Lower lobe of right lung (tissue), 2 donors: ENCODE data around the gene NPPC. TPM values are rescaled to one million over a fixed set of nuclear protein-coding genes. Genes with fewer than 3 reads are reported as not detected.

Source experiments
- ATAC-seq, 2 donors: fragments of 200-7000 bp; cut with Tn5 transposase; one replicate each; pipeline ENCODE4 v1.9.1; 2020 to 2022; ENCODE audit warnings: mild to moderate bottlenecking in 2 of 2, moderate library complexity in 2 of 2
- DNase-seq: peaks from one replicate; pipeline ENCODE4 v3.0.0-alpha.2; 2020
- H3K27ac ChIP-seq: fragments of 200-600 bp; one replicate; pipeline ENCODE4 v1.8.0; 2022
- H3K27me3 ChIP-seq: fragments of 200-600 bp; one replicate; pipeline ENCODE4 v1.8.0; 2022; ENCODE audit warnings: low read depth
- H3K36me3 ChIP-seq: fragments of 200-600 bp; one replicate; pipeline ENCODE4 v1.8.0; 2022; ENCODE audit warnings: mild to moderate bottlenecking
- H3K4me1 ChIP-seq: fragments of 200-600 bp; one replicate; pipeline ENCODE4 v1.8.0; 2022
- H3K4me3 ChIP-seq: fragments of 200-600 bp; one replicate; pipeline ENCODE4 v1.8.0; 2022; ENCODE audit warnings: mild to moderate bottlenecking
- H3K9me3 ChIP-seq: fragments of 200-600 bp; one replicate; pipeline ENCODE4 v1.8.0; 2022
- CTCF ChIP-seq: fragments of 200-600 bp; IDR thresholded peaks from one replicate; pipeline ENCODE4 v1.8.0; 2022; ENCODE audit warnings: antibody characterized with exemption, mild to moderate bottlenecking
- intact Hi-C: fragments of 100-400 bp; cut with DNase I; formaldehyde crosslinking; loops from one replicate; pipeline ENCODE4 v1.11.0; 2022
- total RNA-seq: library from RNA; stranded (reverse); fragmentation: NEBNext Ultra II Directional; extraction: Animal tissue kit (Norgen Biotek cat#: 25700); gene quantifications from one replicate; pipeline ENCODE4 v1.2.1, GENCODE V29; 2021
- donor health status: DM: no; HTN: yes; CAD: no; lungs with severe emphysema.

The NPPC gene
- total RNA-seq, 1 donor from 2014 or later = not detected

GRCh38 chr2:231965102-231965501 is 38.9 kb upstream of the NPPC start:
- Histone ChIP-seq H3K9me3 (no peaks in the 10 kb centered on the region), H3K36me3 (no peaks in the 10 kb centered on the region), H3K4me1 (peaks cover 23% of the 10 kb centered on the region), H3K27me3 (no peaks in the 10 kb centered on the region), H3K27ac (peak overlapping the region; percentile 26), H3K4me3 (no peak overlapping the region)
- TF ChIP-seq CTCF = no peak
- DNase-seq = no peak
- ATAC-seq = peak; percentile 66 to 71
- intact Hi-C loops = no loop called here

GRCh38 chr2:231961349-231962166 is 35.4 kb upstream of the NPPC start, which contains the start of gene DIS3L2:
Gene DIS3L2 (plus strand): TSS chr2:231961713. CDS start chr2:232014928, 53,215 bp downstream.
- intact Hi-C loops = no loop called here

GRCh38 chr2:231960810-231961348 is 34.7 kb upstream of the NPPC start:
- intact Hi-C loops = no loop called here
- DNase-seq = no peak
- H3K4me3 ChIP-seq = peak overlapping the region; percentile 89
- H3K4me1 ChIP-seq = peaks cover 16% of the 10 kb centered on the region
- no peaks in the 10 kb centered on the region for H3K36me3 ChIP-seq
- H3K27ac ChIP-seq = peak overlapping the region; percentile 88
- no peaks in the 10 kb centered on the region for H3K9me3 ChIP-seq
- no peaks in the 10 kb centered on the region for H3K27me3 ChIP-seq
- TF ChIP-seq CTCF = no peak
- no peak for ATAC-seq

More at GRCh38 chr2:231961349-231962166, 35.4 kb upstream of the NPPC start, which contains the start of gene DIS3L2:
- Histone ChIP-seq H3K27me3 (no peaks in the 10 kb centered on the region), H3K27ac (peak within 1 kb of the TSS; percentile 88), H3K4me3 (peak within 1 kb of the TSS; percentile 89), H3K36me3 (no peaks in the 10 kb centered on the region), H3K9me3 (no peaks in the 10 kb centered on the region), H3K4me1 (peaks cover 16% of the 10 kb centered on the region)
- DNase-seq (peak; percentile 93), ATAC-seq (peak; percentile 98)
- TF ChIP-seq CTCF = no peak

GRCh38 chr2:231957913-231958763 is 31.9 kb upstream of the NPPC start:
- Histone ChIP-seq H3K36me3 (no peaks in the 10 kb centered on the region), H3K9me3 (no peaks in the 10 kb centered on the region), H3K27ac (no peak overlapping the region), H3K4me3 (no peak overlapping the region), H3K27me3 (no peaks in the 10 kb centered on the region), H3K4me1 (peaks cover 9% of the 10 kb centered on the region)
- no peak for ATAC-seq
- intact Hi-C loops = no loop called here
- no peak for TF ChIP-seq CTCF
- DNase-seq = no peak

GRCh38 chr2:231955758-231956472 is 29.7 kb upstream of the NPPC start:
- ATAC-seq (no peak), DNase-seq (no peak)
- Histone ChIP-seq H3K36me3 (no peaks in the 10 kb centered on the region), H3K9me3 (no peaks in the 10 kb centered on the region), H3K27ac (no peak overlapping the region), H3K4me1 (peaks cover 4% of the 10 kb centered on the region), H3K4me3 (no peak overlapping the region), H3K27me3 (no peaks in the 10 kb centered on the region)
- intact Hi-C loops = no loop called here
- TF ChIP-seq CTCF = no peak
